Measurements from ENCODE around the gene CIRBP.

Gene CIRBP

DNA sequence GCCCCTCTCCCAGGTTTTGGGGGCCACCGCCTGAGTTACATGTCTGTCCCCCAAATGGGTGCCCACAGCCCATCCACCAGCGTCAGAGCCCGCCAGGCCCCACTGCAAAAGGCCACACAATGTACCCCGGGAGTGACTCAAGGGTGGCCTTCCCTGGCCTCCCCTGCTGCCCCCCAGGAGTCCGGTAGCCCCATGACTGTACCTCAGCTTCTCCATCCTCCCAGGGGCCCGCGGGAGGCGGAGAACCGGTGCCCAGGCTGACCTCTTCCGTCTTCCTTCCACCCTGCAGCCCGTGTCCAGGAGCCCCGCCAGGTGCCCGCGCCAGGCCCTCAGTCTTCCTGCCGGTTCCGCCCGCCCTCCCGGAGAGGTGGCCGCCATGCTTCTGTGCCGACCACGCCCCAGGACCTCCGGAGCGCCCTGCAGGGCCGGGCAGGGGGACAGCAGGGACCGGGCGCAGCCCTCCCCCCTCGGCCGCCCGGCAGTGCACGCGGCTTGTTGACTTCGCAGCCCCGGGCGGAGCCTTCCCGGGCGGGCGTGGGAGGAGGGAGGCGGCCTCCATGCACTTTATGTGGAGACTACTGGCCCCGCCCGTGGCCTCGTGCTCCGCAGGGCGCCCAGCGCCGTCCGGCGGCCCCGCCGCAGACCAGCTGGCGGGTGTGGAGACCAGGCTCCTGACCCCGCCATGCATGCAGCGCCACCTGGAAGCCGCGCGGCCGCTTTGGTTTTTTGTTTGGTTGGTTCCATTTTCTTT is 41.7 kb upstream of the CIRBP start:
- DNase-seq (ENCODE audit: low read depth), result no peak
- TF ChIP-seq, protein P1, sequence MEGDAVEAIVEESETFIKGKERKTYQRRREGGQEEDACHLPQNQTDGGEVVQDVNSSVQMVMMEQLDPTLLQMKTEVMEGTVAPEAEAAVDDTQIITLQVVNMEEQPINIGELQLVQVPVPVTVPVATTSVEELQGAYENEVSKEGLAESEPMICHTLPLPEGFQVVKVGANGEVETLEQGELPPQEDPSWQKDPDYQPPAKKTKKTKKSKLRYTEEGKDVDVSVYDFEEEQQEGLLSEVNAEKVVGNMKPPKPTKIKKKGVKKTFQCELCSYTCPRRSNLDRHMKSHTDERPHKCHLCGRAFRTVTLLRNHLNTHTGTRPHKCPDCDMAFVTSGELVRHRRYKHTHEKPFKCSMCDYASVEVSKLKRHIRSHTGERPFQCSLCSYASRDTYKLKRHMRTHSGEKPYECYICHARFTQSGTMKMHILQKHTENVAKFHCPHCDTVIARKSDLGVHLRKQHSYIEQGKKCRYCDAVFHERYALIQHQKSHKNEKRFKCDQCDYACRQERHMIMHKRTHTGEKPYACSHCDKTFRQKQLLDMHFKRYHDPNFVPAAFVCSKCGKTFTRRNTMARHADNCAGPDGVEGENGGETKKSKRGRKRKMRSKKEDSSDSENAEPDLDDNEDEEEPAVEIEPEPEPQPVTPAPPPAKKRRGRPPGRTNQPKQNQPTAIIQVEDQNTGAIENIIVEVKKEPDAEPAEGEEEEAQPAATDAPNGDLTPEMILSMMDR (conservative IDR thresholded peaks at IDR 0.05; ENCODE audit: low read length), result no peak

DNA sequence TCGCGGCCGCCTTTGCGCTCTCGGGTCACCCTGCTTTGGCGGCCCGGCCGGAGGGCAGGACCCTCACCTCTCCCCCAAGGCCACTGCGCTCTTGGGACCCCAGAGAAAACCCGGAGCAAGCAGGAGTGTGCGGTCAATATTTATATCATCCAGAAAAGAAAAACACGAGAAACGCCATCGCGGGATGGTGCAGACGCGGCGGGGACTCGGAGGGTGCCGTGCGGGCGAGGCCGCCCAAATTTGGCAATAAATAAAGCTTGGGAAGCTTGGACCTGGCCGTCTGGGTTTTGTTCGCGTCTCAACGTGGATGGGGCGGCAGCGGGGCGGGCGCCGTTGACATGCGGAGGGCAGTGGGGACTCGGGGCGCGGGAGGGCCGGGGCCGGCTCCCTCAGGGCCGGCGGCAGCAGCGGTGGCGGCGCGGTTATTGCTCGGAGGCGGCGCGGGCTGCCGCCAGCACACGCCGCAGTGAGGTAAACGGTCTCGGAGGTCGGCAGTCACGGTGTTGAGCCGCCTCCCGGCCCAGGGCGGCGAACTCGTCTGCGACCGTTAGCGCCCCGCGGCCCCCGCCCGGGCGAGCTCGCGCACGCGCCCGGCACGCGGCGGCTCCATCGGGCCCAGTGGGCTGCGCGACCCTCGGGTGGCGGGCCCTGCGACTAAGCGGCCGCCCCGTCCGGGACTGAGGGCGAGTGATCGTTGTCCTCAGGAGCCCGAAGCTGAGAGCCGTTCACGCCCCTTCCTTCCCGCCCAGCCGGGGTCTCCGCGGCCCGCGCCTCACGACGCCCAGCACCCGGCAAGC is 40.8 kb upstream of the CIRBP start:
- DNase-seq (ENCODE audit: low read depth), result no peak
- H3K4me3 ChIP-seq (ENCODE audit: low read length), result no peak overlapping the region
- TF ChIP-seq, protein P1 (conservative IDR thresholded peaks at IDR 0.05; ENCODE audit: low read length), result no peak

More for the DNA sequence above, 41.7 kb upstream of the CIRBP start:
- H3K4me3 ChIP-seq (ENCODE audit: low read length), result no peak overlapping the region

DNA sequence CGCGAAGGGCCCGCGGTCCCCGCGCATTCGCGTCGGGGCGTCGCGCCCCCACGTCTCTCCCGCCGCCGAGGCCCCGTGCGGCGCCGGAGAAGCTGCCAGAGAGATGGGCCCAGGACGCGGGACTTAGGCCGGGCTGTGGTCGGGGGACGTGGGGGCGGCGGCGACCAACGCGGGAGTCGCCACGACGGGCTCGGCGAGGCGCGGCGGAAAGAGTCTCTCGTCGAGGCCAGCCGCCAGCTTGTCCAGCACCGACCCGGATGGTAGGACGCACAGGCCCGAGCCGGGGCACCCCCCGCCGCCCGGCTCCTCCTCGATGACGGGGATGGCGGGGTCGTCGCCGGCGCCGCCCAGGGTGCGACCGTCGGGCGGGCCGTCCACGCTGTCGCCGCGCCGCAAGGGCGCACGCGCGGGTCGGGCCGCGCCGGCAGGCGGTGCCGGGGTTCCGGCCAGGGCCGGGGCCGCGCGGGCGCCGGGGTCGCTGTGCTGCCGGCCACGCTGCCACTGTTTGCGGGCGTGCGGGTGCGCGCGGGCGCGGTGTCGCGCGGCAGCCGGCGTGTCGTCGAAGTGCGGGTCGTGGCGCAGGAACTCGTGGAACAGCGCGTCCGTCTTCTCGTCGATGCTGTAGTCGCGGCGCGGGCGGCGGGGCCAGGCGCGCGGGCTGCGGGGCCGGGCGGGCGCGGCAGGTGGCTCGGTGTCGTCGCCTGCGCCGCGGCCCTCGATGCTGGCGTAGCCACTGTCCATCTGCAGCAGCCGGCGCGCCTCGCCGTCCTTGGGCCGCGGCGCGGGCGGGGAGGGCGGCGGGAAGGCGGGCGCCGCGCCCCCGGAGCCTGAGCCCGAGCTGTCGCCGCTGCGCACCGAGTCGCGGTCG is 39.8 kb upstream of the CIRBP start:
- H3K4me3 ChIP-seq (ENCODE audit: low read length), result no peak overlapping the region
- DNase-seq (ENCODE audit: low read depth), result no peak
- TF ChIP-seq, protein P1 (conservative IDR thresholded peaks at IDR 0.05; ENCODE audit: low read length), result no peak

DNA sequence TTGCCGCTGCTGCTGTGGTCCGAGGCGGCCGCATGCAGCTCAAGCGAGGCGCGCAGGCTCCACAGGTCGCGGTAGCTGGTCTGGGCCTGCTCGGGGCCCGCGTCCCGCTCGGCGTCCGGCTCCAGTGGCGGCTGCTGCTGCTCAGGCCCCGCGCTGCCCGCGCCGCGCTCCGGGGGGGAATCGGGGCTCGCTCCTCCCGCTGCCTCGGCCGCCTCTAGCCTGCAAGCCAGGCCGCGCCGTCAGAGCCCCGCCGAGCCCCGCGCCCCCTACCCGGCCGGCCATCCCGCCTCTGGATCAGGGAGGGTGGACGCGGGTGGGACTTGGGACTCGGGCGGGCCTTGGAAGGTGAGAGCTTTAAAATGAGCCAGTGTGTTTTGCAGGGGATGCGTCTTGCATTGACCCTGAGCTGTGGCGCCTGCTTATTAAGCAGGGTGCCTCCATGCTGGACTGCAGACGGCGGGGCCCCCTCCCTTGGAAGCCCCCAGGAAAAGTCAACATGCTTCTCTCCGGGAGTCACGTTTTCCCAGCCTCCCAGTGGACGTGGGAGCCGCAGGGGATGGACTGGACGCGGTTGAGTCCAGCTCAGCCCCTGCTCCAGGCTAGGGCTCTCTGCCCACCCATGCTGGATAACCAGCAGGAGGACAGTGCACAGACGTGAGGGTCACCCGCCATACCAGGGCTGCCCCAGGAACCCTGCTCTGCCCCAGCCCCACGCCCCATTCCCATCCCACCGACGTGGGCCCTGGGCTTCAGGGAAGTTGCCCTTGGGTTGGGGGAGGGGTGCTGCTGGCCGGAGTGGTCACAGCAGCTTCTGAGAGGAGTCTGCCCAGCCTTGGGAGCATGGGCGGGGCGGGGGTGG is 39.0 kb upstream of the CIRBP start:
- TF ChIP-seq, protein P1 (conservative IDR thresholded peaks at IDR 0.05; ENCODE audit: low read length), result no peak
- no peak for DNase-seq (ENCODE audit: low read depth)
- H3K4me3 ChIP-seq (ENCODE audit: low read length), result no peak overlapping the region

DNA sequence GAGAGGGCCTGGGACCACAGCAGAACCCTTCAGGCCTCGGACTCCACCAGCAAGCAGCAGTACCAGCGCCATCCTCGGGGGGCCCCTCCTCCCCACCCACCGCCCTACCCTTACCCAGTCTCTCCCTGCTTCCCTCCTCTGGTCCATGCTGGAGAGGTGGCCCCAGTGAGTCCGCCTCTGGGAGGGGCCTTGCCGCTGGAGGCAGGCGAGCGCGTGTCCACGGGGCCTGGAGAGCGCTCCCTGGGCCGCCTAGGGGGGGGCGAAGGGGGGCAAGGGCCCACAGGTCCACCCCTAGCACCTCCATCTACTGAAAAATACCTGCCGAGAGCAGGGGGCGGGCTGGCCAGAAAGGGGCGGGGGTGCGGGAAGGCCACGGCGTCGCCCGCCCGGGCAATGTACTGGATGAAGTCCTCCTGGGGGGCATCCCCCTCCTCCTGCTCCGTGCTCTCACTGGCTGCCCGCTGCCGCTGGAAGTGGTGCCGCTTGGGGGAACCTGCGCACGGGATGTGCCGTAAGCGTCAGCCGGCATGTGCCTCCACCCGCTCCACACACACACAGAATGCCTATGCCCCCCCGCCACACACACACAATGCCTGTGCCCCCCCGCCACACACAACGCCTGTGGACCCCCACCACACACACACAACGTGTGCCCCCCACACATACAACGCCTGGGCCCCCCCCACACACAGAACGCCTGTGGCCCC is 38.2 kb upstream of the CIRBP start:
- TF ChIP-seq, protein P1 (conservative IDR thresholded peaks at IDR 0.05; ENCODE audit: low read length), result no peak

More for the DNA sequence above, 38.2 kb upstream of the CIRBP start:
- H3K4me3 ChIP-seq (ENCODE audit: low read length), result no peak overlapping the region
- no peak for DNase-seq (ENCODE audit: low read depth)
